Stimulated activated CD8-positive, alpha-beta memory T cell treated with anti-CD3 and anti-CD28 coated beads, Interleukin-7, amount 100 ng/mL, for 24 hours (primary cell): Measurements from ENCODE around the gene KIAA1549.

Source experiments
- DNase-seq: peaks from one replicate; pipeline ENCODE4 v3.0.0-alpha.2; 2020; ENCODE audit warnings: low read depth

Gene KIAA1549

GRCh38 chr7:138880881-138881578, 100.2 kb downstream of the KIAA1549 start:
- no peak for DNase-seq

- no peak for DNase-seq
Measured at GRCh38 chr7:138879356-138879755, 101.8 kb downstream of the KIAA1549 start.

GRCh38 chr7:138878856-138879255, 102.3 kb downstream of the KIAA1549 start:
- no peak for DNase-seq

GRCh38 chr7:138878051-138878450, 103.1 kb downstream of the KIAA1549 start:
- DNase-seq: no peak

GRCh38 chr7:138876326-138876725, 104.9 kb downstream of the KIAA1549 start:
- DNase-seq: no peak

- peak; percentile 13 for DNase-seq
Measured at GRCh38 chr7:138875794-138876193, 105.4 kb downstream of the KIAA1549 start.

GRCh38 chr7:138873220-138873892, 107.8 kb downstream of the KIAA1549 start:
- no peak for DNase-seq

GRCh38 chr7:138872576-138872975, 108.6 kb downstream of the KIAA1549 start:
- DNase-seq: no peak

GRCh38 chr7:138871814-138872090, 109.4 kb downstream of the KIAA1549 start:
- no peak for DNase-seq

- no peak for DNase-seq
Measured at GRCh38 chr7:138871065-138871813, 110.0 kb downstream of the KIAA1549 start.

- DNase-seq: no peak
Measured at GRCh38 chr7:138869353-138869752, 111.8 kb downstream of the KIAA1549 start.

GRCh38 chr7:138868711-138869110, 112.5 kb downstream of the KIAA1549 start:
- no peak for DNase-seq

- no peak for DNase-seq
Measured at GRCh38 chr7:138867744-138868143, 113.4 kb downstream of the KIAA1549 start.

GRCh38 chr7:138866353-138866752, 114.8 kb downstream of the KIAA1549 start:
- no peak for DNase-seq

GRCh38 chr7:138865843-138866242, 115.3 kb downstream of the KIAA1549 start:
- no peak for DNase-seq

GRCh38 chr7:138864667-138865066, 116.5 kb downstream of the KIAA1549 start:
- no peak for DNase-seq

GRCh38 chr7:138863931-138864330, 117.3 kb downstream of the KIAA1549 start:
- no peak for DNase-seq

GRCh38 chr7:138861051-138861450, 120.1 kb downstream of the KIAA1549 start:
- DNase-seq: no peak

- no peak for DNase-seq
Measured at GRCh38 chr7:138857728-138858127, 123.5 kb downstream of the KIAA1549 start.

- DNase-seq: no peak
Measured at GRCh38 chr7:138854115-138854645, 127.0 kb downstream of the KIAA1549 start.

- no peak for DNase-seq
Measured at GRCh38 chr7:138853448-138853847, 127.7 kb downstream of the KIAA1549 start.

GRCh38 chr7:138852469-138852868, 128.7 kb downstream of the KIAA1549 start:
- no peak for DNase-seq

- DNase-seq: no peak
Measured at GRCh38 chr7:138849701-138850100, 131.5 kb downstream of the KIAA1549 start.
